ENCODE data around the gene ASS1. TPM values are rescaled to one million over a fixed set of nuclear protein-coding genes. Genes with fewer than 3 reads are reported as not detected.

ASS1 gene
- total RNA-seq, 2 donors from 2014 or later, result 0.69 to 1.4 TPM

- Mint-ChIP-seq H3K9me3 (no peaks in the 10 kb centered on the region), H3K4me1 (no peaks in the 10 kb centered on the region), H3K27me3 (peaks cover 14% of the 10 kb centered on the region), H3K4me3 (no peak overlapping the region), H3K36me3 (ENCODE audit: low read depth) (no peaks in the 10 kb centered on the region), H3K27ac (no peak overlapping the region)
- no peak for ATAC-seq (replicated peaks)
Observed at GRCh38 chr9:130476151-130476730, 31.5 kb downstream of the ASS1 start.

GRCh38 chr9:130477564-130477963 is 32.8 kb downstream of the ASS1 start:
- Mint-ChIP-seq H3K27me3 (peaks cover 7% of the 10 kb centered on the region), H3K4me1 (no peaks in the 10 kb centered on the region), H3K36me3 (ENCODE audit: low read depth) (no peaks in the 10 kb centered on the region), H3K27ac (no peak overlapping the region), H3K9me3 (no peaks in the 10 kb centered on the region), H3K4me3 (no peak overlapping the region)
- ATAC-seq (replicated peaks), result no peak

GRCh38 chr9:130478152-130478551 is 33.4 kb downstream of the ASS1 start:
- no peaks in the 10 kb centered on the region for H3K4me1 Mint-ChIP-seq
- peaks cover 12% of the 10 kb centered on the region for H3K27me3 Mint-ChIP-seq
- no peak overlapping the region for H3K4me3 Mint-ChIP-seq
- no peaks in the 10 kb centered on the region for H3K9me3 Mint-ChIP-seq
- ATAC-seq (replicated peaks), result no peak
- no peaks in the 10 kb centered on the region for H3K36me3 Mint-ChIP-seq (ENCODE audit: low read depth)
- H3K27ac Mint-ChIP-seq, result no peak overlapping the region

- Mint-ChIP-seq H3K27ac (no peak overlapping the region), H3K27me3 (peaks cover 20% of the 10 kb centered on the region), H3K4me1 (no peaks in the 10 kb centered on the region), H3K36me3 (ENCODE audit: low read depth) (no peaks in the 10 kb centered on the region), H3K9me3 (no peaks in the 10 kb centered on the region), H3K4me3 (no peak overlapping the region)
- ATAC-seq (replicated peaks), result no peak
Observed at GRCh38 chr9:130478736-130479575, 34.2 kb downstream of the ASS1 start.

- no peak overlapping the region for H3K27ac Mint-ChIP-seq
- no peaks in the 10 kb centered on the region for H3K4me1 Mint-ChIP-seq
- H3K4me3 Mint-ChIP-seq, result no peak overlapping the region
- H3K9me3 Mint-ChIP-seq, result no peaks in the 10 kb centered on the region
- H3K36me3 Mint-ChIP-seq (ENCODE audit: low read depth), result no peaks in the 10 kb centered on the region
- peaks cover 23% of the 10 kb centered on the region for H3K27me3 Mint-ChIP-seq
- no peak for ATAC-seq (replicated peaks)
Observed at GRCh38 chr9:130479587-130479986, 34.8 kb downstream of the ASS1 start.

GRCh38 chr9:130480673-130481072 is 35.9 kb downstream of the ASS1 start:
- Mint-ChIP-seq H3K27ac (no peak overlapping the region), H3K9me3 (no peaks in the 10 kb centered on the region)
- no peak for ATAC-seq (replicated peaks)

GRCh38 chr9:130482463-130482862 is 37.7 kb downstream of the ASS1 start:
- Mint-ChIP-seq H3K36me3 (ENCODE audit: low read depth) (no peaks in the 10 kb centered on the region), H3K27me3 (peaks cover 19% of the 10 kb centered on the region), H3K27ac (no peak overlapping the region), H3K4me3 (no peak overlapping the region), H3K9me3 (no peaks in the 10 kb centered on the region), H3K4me1 (no peaks in the 10 kb centered on the region)
- no peak for ATAC-seq (replicated peaks)

More at GRCh38 chr9:130480673-130481072, 35.9 kb downstream of the ASS1 start:
- H3K36me3 Mint-ChIP-seq (ENCODE audit: low read depth), result no peaks in the 10 kb centered on the region
- no peaks in the 10 kb centered on the region for H3K4me1 Mint-ChIP-seq
- H3K27me3 Mint-ChIP-seq, result peaks cover 19% of the 10 kb centered on the region
- no peak overlapping the region for H3K4me3 Mint-ChIP-seq

GRCh38 chr9:130483371-130483971 is 38.7 kb downstream of the ASS1 start:
- Mint-ChIP-seq H3K4me3 (no peak overlapping the region), H3K27ac (no peak overlapping the region), H3K9me3 (no peaks in the 10 kb centered on the region), H3K4me1 (no peaks in the 10 kb centered on the region), H3K36me3 (ENCODE audit: low read depth) (no peaks in the 10 kb centered on the region), H3K27me3 (peaks cover 23% of the 10 kb centered on the region)
- ATAC-seq (replicated peaks), result no peak

- H3K9me3 Mint-ChIP-seq, result no peaks in the 10 kb centered on the region
- no peaks in the 10 kb centered on the region for H3K36me3 Mint-ChIP-seq (ENCODE audit: low read depth)
- H3K4me1 Mint-ChIP-seq, result no peaks in the 10 kb centered on the region
- no peak for ATAC-seq (replicated peaks)
- H3K4me3 Mint-ChIP-seq, result no peak overlapping the region
- peaks cover 23% of the 10 kb centered on the region for H3K27me3 Mint-ChIP-seq
- no peak overlapping the region for H3K27ac Mint-ChIP-seq
Observed at GRCh38 chr9:130484362-130485072, 39.8 kb downstream of the ASS1 start.

GRCh38 chr9:130486103-130486502 is 41.3 kb downstream of the ASS1 start:
- Mint-ChIP-seq H3K36me3 (ENCODE audit: low read depth) (no peaks in the 10 kb centered on the region), H3K9me3 (no peaks in the 10 kb centered on the region), H3K4me3 (no peak overlapping the region), H3K27me3 (peaks cover 23% of the 10 kb centered on the region), H3K4me1 (no peaks in the 10 kb centered on the region), H3K27ac (no peak overlapping the region)
- no peak for ATAC-seq (replicated peaks)

- Mint-ChIP-seq H3K4me3 (no peak overlapping the region), H3K4me1 (no peaks in the 10 kb centered on the region), H3K36me3 (ENCODE audit: low read depth) (no peaks in the 10 kb centered on the region), H3K27me3 (peaks cover 23% of the 10 kb centered on the region), H3K27ac (no peak overlapping the region), H3K9me3 (no peaks in the 10 kb centered on the region)
- no peak for ATAC-seq (replicated peaks)
Observed at GRCh38 chr9:130487500-130487899, 42.7 kb downstream of the ASS1 start.

GRCh38 chr9:130488621-130489330 is 44.0 kb downstream of the ASS1 start:
- H3K4me1 Mint-ChIP-seq, result no peaks in the 10 kb centered on the region
- H3K36me3 Mint-ChIP-seq (ENCODE audit: low read depth), result no peaks in the 10 kb centered on the region
- H3K27me3 Mint-ChIP-seq, result peaks cover 12% of the 10 kb centered on the region
- no peak for ATAC-seq (replicated peaks)
- no peaks in the 10 kb centered on the region for H3K9me3 Mint-ChIP-seq
- H3K27ac Mint-ChIP-seq, result no peak overlapping the region
- H3K4me3 Mint-ChIP-seq, result no peak overlapping the region

GRCh38 chr9:130490981-130491380 is 46.2 kb downstream of the ASS1 start:
- peaks cover 13% of the 10 kb centered on the region for H3K27me3 Mint-ChIP-seq
- no peaks in the 10 kb centered on the region for H3K36me3 Mint-ChIP-seq (ENCODE audit: low read depth)
- no peaks in the 10 kb centered on the region for H3K4me1 Mint-ChIP-seq
- ATAC-seq (replicated peaks), result no peak
- H3K9me3 Mint-ChIP-seq, result peaks cover 4% of the 10 kb centered on the region
- no peak overlapping the region for H3K4me3 Mint-ChIP-seq
- no peak overlapping the region for H3K27ac Mint-ChIP-seq

- no peaks in the 10 kb centered on the region for H3K36me3 Mint-ChIP-seq (ENCODE audit: low read depth)
- H3K4me1 Mint-ChIP-seq, result no peaks in the 10 kb centered on the region
- peaks cover 4% of the 10 kb centered on the region for H3K9me3 Mint-ChIP-seq
- H3K27ac Mint-ChIP-seq, result no peak overlapping the region
- peaks cover 13% of the 10 kb centered on the region for H3K27me3 Mint-ChIP-seq
- H3K4me3 Mint-ChIP-seq, result no peak overlapping the region
- ATAC-seq (replicated peaks), result no peak
Observed at GRCh38 chr9:130491830-130492482, 47.2 kb downstream of the ASS1 start.
